ENCODE results near the gene PARD3.

The PARD3 gene

DNA sequence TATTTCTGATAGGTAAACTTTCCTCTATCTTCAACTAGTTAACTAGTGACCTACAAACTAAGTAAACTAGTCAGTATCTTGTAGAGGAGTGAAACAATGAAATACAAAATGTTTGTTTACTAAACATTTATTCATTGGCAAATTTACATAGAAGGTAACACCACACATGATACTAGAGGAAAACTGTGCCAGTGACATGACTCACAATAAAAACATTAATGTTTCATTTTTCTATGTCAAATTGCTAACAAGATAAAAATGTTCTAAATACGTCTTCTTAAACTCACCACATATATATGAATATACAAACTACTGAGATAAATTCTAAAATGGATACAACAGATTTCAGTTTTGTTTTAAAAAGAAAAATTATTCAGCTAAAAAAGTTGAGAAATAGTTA, 471.3 kb downstream of the PARD3 start:
- no peak for DNase-seq (ENCODE audit: low spot score)

DNA sequence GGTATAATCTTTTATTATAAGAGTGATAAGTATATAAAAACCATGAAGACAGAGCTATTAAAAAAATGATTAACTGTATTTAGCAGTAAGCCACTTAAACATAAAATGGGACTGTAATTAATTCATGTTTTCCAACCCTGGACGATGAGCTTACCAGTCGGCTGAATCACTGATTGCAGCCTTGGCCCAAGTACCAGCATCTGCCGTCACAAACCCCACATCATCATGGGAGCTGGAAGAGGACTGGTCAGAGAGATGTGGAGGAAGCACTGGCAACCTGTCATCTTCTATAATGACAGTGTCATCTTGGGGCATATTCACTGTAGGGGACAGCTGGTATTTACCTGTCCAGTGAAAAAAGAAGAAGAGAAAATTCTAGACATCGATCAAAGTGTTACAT, 473.6 kb downstream of the PARD3 start:
- no peak for DNase-seq (ENCODE audit: low spot score)

DNA sequence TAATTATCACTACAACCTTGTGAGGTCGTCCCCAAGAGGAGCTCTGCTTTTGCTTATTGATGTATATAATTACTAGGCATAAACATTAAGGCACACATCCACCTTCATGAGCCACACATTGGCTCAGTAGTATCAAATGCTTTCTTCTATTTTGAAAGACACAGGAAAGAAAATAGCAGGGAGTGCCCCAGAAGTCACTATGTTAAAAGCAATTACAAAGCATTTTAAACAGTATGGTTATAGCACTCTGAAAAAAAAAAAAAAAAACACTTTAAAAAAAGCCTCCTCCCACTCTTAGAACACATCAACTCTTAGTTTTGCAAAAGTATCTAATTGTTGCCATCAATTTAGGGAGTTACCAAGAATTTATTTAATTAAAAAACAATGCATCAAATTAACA, 474.2 kb downstream of the PARD3 start:
- DNase-seq (ENCODE audit: low spot score), result no peak

DNA sequence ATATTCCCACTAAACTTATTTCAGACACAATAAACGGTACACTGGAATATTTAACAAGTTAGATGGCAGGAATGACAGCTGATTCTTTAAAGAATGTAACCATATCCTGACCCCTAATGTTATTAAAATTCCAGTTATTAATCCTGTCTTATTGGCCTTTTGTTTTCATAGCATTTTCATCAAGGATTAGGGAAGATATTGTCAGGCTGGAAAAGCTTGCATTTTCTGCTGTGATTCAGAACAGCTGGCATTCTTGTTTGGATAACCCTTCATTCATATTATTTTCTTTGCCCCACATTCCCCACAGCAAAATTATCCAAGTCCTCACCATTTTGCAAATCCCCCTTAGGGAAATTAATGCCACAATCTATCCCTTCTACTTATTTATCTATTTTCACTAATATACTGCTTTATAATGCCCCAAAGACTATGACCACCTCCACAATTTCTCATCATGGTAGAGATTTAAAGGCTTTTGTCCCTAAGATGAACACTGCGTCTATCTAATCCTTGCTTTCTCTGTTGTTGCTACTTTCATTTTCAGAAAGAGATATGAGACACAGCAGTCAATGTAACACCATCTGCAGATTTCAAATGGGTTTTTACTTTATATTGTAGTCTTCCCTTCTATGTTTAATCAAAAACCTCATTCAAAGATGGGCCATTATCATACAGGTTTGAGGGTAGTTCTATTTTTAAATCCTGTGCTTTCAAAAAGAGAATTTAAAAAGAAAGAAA, 475.1 kb downstream of the PARD3 start:
- no peak for DNase-seq (ENCODE audit: low spot score)

DNA sequence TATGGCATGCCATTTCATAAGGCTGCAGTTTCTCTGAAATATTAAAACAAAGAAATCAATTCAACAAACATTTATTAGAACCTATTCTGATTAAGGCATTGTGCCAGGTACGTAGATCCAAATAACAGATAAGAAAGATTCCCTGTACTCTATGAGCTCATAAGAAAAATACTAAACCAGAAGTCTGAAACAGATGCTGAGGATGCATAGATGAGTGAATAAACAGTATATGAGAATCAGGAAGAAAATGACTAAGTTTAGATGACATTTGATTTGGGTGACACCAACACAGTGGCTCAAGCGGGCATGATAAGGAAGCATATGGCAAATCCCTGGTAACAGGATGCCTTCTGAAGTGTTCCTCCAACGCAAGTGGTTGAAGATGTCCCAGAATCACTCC, 477.2 kb downstream of the PARD3 start:
- DNase-seq (ENCODE audit: low spot score), result no peak

DNA sequence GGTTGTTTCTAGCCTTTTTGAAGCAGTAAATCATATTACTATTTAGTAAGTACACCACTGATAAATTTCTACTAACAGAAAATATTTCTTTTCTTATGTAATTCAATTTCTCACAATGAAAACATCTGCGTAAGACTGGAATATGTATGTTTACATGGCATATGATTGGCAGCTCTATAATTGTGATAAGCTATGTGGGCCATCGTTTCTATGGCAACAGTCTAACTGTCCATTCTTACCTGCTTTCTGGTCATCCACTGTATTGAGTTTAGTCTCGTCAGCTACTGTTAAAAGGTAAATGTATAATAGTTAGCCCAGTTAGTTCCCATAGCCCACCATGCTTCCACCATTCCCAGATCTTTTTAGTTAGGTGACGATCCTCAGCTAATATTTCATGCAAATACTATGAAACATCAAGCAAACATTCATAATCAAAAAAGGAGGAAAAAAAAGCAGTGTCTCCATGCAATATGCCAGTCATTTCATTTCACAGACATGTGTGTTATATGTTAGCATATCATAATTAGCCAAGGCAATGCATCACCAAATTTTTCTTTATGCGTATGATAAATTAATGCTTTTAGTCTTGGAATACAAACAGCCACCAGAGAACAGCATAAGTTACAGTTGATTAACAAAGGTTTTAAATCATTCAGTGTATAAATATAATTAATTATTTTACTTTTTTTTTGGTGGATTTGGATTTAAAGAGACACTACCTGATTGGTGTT, 479.0 kb downstream of the PARD3 start:
- DNase-seq (ENCODE audit: low spot score), result no peak

DNA sequence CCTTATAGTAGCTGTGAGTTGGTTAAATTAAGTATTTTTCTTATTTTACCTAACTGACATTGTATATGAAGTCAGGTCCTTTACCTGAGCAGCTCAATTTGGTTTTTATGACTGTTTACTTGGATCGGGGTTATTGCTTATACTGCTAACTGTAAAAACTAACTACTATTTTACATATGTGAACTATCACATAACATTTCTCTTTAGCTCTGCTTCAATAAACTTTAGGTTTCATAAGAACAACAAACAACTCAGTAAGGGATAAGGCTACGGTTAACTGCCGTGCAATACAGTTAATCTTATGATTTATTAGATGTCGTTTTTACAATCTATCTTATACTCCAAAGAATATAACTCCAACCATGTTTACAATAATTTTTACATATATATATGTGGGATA, 480.2 kb downstream of the PARD3 start:
- no peak for DNase-seq (ENCODE audit: low spot score)

DNA sequence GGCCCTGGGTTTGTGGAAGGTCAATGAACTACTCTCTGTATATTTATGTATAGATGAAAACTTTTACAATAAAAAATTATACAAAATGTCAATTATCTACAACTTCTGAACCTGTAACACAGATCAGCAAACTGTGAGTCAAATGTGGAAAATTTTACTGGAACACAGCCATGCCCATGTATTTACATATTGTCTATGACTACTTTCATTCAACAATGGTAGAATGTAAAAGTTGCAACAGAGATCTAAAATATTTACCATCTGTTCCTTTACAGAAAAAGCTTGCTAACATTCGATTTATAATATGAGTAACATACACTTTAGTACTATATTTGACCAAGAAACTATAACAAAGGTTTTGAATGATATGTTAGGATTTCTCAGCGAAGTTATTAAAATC, 481.6 kb downstream of the PARD3 start:
- no peak for DNase-seq (ENCODE audit: low spot score)

DNA sequence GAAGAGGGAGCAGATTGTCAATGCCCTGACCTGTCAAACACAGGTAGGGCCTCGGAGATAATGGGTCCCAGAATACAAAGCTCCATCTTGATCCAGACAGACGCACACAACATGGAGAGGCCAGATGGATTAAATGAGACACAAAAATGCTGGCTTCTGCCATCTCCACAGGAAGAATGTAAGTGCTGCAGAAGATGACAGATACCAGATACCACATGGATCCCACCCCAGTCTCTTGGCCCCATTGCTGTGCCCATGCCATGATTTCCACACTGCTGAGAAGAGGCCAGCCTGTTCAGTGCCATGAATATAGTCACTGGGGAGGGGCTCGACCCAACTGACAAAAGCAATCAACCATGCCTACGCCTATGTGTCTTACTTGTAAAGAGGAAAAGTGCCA, 487.9 kb downstream of the PARD3 start:
- no peak for DNase-seq (ENCODE audit: low spot score)

DNA sequence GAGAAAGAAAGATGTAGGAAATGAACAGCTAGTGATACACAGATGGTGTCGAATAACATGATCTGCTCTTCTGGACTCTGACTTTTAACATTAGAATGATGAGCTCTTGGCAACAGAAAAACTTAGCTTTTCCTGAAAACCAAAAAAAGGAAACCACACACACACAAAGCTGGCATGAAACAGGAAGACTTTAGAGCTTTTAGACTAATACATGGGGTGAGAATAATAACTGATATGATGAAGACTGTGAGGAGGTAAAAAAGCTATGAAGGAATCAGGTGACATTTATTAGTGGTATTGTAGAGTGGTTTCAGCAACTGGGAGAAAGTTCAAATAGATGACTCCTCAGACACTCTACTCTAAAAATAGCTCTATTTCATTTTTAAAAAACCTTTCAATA, 491.9 kb downstream of the PARD3 start:
- DNase-seq (ENCODE audit: low spot score), result no peak

DNA sequence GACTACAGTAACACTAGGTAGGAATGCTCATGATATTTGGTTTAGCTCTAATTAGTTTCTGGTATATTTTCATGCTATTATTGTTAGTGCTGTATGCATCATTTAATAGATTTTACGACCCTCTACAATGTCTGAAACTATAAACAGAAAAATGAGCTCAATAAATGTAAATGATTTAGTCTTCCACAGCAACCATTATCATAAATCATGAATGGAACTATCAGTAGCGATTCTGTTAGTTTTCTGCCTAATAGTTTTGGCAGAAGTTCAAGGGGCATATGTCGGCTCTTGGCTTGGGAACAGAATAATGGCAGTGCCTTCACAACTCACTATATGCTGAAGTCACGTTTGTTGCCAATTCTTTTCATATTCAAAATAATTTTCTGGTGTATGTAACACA, 494.8 kb downstream of the PARD3 start:
- DNase-seq (ENCODE audit: low spot score), result no peak

DNA sequence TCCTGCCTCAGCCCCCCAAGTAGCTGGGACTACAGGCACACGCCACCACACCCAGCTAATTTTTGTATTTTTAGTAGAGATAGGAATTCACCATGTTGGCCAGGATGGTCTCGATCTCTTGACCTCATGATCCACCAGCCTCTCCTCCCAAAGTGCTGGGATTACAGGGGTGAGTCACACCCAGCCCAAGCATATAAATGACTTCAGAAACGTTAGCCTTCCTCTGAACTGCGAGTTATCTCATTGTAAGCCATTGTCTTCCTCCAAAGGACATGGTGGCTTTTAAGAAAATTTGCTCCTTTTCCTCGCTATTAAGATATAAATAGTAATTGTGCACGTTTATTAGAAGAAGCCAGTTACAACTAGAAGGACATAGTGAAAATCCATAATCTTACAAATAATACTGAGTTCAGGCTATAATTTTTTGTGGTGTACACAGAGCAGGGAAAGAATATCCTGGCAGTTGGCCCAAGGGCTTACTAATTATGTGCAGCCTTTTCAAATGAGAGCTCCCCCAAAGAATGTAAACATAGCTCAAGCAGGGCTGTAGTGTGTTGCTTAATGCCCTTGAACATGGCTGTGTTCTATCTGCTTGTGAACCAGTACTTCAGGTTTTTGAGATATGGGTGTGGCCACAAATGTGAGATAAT, 495.8 kb downstream of the PARD3 start:
- DNase-seq (ENCODE audit: low spot score), result no peak

DNA sequence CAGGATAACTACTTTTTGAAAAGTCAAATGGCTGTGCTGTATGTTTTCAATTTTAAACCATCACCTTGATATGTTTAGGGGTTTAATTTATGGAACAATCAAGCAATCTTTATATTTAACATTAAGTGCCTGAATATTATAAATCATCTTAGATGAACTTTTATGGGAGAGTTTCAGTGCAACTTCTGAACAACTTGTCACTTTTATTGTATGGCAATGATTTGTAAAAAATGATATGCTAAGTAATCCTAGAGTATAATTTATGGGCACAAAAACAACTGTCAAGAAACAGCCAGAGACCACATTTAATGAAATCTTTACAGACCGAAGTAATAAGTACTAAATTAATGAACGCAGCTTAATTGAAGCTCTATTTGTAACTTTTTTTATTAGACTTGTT, 498.9 kb downstream of the PARD3 start:
- DNase-seq (ENCODE audit: low spot score), result no peak

DNA sequence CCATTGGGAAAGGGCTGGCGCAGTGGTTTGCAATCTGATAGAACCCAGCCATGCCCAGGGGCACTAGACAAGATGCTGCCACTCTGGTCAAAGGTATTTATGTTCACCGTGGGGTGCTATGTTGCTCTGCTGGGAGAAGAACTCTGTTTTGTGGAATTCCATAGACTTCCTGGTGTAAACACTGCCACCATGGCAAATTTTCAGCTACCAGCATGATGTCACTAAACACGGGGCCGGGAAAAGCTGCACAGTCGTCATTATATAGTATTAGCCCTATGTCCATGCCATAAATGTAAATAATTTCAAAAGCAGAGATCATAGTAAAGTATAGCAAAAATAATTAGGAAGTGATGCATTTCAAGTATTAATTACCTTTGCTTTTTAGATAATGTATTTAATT, 500.6 kb downstream of the PARD3 start:
- no peak for DNase-seq (ENCODE audit: low spot score)

DNA sequence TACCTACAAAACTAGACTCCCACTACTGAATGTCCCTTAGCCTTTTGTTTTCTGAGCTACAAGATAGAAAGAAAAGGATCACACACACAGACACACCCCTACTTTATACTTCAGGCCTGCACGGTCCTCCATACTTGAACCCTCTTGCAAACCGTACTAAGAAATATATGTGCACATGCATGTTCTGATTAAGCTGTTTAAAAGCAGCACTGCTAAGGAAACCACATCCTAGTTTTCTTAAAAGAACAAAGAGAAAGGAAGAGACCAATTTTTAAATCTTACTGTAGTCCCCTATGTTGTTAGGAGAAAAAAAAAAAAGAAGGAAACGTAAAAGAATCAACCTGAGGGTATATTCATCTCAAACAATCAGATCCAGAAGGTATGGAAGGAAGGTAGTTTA, 501.2 kb downstream of the PARD3 start:
- no peak for DNase-seq (ENCODE audit: low spot score)

DNA sequence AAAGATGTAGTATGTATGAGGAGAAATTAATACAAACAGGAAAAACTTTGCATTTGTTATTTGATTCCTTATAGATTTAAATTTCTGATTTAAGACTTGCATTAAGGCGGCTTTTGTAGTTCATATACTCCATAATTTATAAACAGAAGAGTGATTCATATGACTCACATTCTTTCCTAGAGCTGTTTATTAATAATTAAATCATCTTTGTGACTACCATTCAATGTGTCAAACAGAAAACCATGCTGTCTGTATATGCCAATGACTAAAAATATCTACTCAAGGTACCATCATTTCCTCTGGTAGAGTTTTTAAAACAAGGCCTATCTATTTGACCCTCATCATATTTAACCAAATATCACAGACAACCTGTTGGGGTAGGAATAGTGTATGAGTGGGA, 501.7 kb downstream of the PARD3 start:
- DNase-seq (ENCODE audit: low spot score), result no peak

DNA sequence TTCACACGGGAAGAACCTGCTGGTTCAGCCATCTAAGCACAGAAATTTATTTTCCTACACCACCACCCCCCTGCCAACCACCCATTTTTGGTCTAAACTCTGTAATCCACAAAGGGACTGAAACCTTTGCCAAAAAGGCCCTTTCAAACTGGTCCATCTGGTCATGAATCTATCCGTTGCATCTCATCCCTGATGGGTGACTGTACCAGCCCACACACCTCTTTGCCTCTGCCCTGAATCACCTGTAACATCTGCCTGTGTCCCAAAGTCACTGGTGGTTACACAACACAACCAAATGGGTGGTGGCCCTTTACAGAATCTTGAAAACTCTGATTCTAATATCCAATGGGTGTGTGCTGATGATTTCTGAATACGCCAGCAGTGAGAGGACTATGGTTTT, 503.4 kb downstream of the PARD3 start:
- DNase-seq (ENCODE audit: low spot score), result no peak

DNA sequence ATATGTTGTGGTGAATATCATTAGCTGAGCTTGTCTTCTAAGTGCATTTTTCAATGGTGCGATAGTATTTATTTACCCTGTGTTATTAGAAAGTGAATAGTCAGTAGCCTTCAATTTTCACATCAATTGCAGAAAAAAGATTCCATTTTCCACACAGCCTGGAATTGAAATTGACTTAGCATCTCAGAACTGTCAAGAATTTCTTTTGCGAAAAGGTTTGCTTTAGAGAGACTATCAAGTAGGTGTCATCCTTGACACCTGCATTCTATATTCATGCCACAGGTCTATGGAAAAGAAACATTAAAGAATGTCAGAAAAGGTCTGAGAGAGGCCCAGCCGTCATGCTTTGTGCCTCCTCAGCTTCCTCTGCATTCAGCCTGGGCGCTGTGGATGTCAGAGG, 504.9 kb downstream of the PARD3 start:
- no peak for DNase-seq (ENCODE audit: low spot score)

DNA sequence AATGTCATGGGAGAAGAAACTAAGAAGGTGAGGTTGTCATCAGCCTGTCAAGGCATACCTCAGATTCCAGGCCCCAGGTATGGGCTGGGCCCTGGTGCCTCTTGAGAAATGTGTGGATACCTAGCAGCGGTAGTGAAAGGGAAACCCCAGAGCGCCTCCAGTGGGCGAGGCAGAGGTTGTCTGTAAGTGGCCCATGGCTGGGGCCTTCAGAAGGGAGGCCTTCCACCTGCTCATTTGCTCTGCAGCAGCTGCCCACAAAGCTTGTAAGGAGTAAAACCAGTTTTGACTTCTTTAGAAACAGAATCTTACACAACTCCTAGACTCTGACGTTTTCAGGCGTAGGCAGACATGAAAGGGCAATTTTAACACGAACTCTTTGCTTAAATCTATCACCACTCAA, 509.9 kb downstream of the PARD3 start:
- DNase-seq (ENCODE audit: low spot score), result peak; percentile 71

DNA sequence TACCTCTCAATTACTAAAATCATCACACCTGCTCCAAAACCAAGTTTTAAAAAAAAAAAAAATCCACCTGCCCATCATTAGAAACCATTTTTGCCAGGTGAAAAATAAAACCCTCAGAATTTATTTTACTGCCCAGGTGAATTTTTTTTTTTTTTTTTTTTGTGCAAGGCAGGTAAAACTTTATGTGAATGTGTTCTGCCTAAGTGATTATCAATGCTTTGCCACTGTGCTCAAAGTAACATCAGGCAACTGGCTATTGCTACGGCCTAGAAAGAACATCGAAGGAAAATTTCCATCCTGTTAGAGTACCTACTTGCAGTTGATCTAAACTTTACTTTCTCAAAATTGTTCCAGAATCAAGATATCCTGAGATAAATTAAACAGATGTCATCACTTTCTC, 512.1 kb downstream of the PARD3 start:
- DNase-seq (ENCODE audit: low spot score), result no peak

DNA sequence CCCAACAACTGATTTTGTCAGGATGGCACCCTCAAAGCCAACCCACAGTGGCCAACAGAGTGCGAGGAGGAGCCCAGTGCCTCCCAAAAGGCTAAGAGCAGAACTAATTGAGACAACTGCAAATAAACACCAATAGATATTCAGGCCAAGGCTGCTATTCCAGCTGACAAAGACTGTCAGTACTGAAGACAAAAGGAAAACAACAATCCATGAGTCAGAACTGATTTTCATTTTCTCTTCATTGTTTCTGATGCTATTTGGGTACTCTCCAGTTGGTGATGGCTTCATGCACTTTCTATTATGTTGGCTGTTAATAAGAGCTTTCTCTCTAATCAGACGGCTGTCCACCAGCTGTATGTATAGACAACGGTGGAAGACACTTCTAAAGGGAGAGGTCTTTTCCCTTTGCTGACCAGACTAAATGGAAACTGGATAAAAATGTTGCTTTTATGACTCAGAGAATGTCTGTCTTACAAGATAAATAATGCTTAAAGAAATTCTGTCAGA, 515.9 kb downstream of the PARD3 start:
- DNase-seq (ENCODE audit: low spot score), result peak; percentile 72

DNA sequence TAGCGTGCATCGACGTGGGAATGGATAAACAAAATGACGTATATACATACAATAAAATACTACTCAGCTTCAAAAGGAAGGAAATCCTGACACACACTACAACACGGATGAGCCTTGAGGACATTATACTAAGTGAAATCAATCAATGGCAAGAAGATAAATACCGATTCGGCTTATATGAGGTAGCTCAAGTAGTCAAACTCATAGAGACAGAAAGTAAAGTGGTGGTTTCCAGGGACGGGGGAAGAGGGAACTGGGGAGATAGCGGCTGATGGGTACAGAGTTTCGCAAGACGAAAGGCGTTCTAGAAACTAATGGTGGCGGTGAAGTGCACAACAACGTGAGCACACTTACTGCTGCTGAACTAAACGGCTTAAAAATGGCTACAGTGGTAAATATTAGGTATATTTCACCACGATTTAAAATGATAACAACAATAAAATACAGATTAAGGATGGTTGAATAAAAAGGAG, 516.7 kb downstream of the PARD3 start:
- no peak for DNase-seq (ENCODE audit: low spot score)
